GM18517 (cell line): ENCODE measurements around the gene MTFP1.
"Not testable (repeated sequence)": the region's sequence is repeated elsewhere in the genome, so short reads cannot be mapped to it uniquely, and the experiment has no call there.

ENCODE experiments used
- ATAC-seq: cut with Tn5 transposase; IDR thresholded peaks from one replicate; pipeline ENCODE4 v1.9.1; 2021; ENCODE audit warnings: mild to moderate bottlenecking, moderate library complexity; ENCODE audit not compliant: unreplicated experiment

Gene MTFP1

GRCh38 chr22:30402028-30402765 lies 23.4 kb upstream of the MTFP1 start:
- no peak for ATAC-seq

GRCh38 chr22:30402766-30403104 lies 22.8 kb upstream of the MTFP1 start:
- not testable (repeated sequence) for ATAC-seq

- ATAC-seq = no peak
Observed at GRCh38 chr22:30404307-30404706, 21.3 kb upstream of the MTFP1 start.

GRCh38 chr22:30405731-30406130 lies 19.8 kb upstream of the MTFP1 start:
- ATAC-seq = no peak

GRCh38 chr22:30406400-30406799 lies 19.2 kb upstream of the MTFP1 start:
- no peak for ATAC-seq

- ATAC-seq = no peak
Observed at GRCh38 chr22:30408388-30409102, 17.0 kb upstream of the MTFP1 start.

- ATAC-seq = no peak
Observed at GRCh38 chr22:30411780-30412179, 13.8 kb upstream of the MTFP1 start.

GRCh38 chr22:30413001-30413400 lies 12.6 kb upstream of the MTFP1 start:
- no peak for ATAC-seq

GRCh38 chr22:30413745-30414524 lies 11.6 kb upstream of the MTFP1 start:
- ATAC-seq = no peak

GRCh38 chr22:30414525-30415047 lies 11.0 kb upstream of the MTFP1 start:
- ATAC-seq = no peak

- no peak for ATAC-seq
Observed at GRCh38 chr22:30416403-30416802, 9.2 kb upstream of the MTFP1 start.

- ATAC-seq = no peak
Observed at GRCh38 chr22:30416837-30417236, 8.7 kb upstream of the MTFP1 start.

- ATAC-seq = no peak
Observed at GRCh38 chr22:30420347-30421125, 5.0 kb upstream of the MTFP1 start.

GRCh38 chr22:30421695-30422480 lies 3.7 kb upstream of the MTFP1 start:
- no peak for ATAC-seq

GRCh38 chr22:30422481-30423300 lies 2.9 kb upstream of the MTFP1 start:
- ATAC-seq = no peak

- ATAC-seq = peak; percentile 30
Observed at GRCh38 chr22:30423301-30423958, 2.1 kb upstream of the MTFP1 start.

GRCh38 chr22:30423959-30424533 lies 1.5 kb upstream of the MTFP1 start:
- peak; percentile 75 for ATAC-seq
